B cell (primary cell): Measurements from ENCODE around the gene PLCB4. TPM values are rescaled to one million over a fixed set of nuclear protein-coding genes. Genes with fewer than 3 reads are reported as not detected.

Experiments
- ATAC-seq: fragments of 200-7000 bp; cut with Tn5 transposase; one replicate; pipeline ENCODE4 v1.10.0; 2021; ENCODE audit warnings: low read depth, mild to moderate bottlenecking, moderate number of reproducible peaks, moderate library complexity
- CTCF ChIA-PET: fragments of 350-600 bp; sonication (Branson Sonifier 250); formaldehyde crosslinking; loops from one replicate; lab custom pipeline; 2021; ENCODE audit warnings: antibody characterized with exemption, inconsistent platforms; lab: Charles Lee
- POLR2A ChIA-PET: fragments of 350-600 bp; sonication (Branson Sonifier 250); formaldehyde crosslinking; loops from one replicate; lab custom pipeline; 2021; ENCODE audit warnings: antibody characterized with exemption; lab: Charles Lee
- DNase-seq: peaks from one replicate; pipeline ENCODE4 v3.0.0; 2013
- H2AFZ ChIP-seq: 2 replicates; pipeline ENCODE4 v1.6.1; 2012; ENCODE audit warnings: mild to moderate bottlenecking, low read depth, low read length; ENCODE audit not compliant: insufficient read depth, poor library complexity, severe bottlenecking
- H3K27ac ChIP-seq, 2 donors: 1 replicate in 1 of 2; 2 replicates in 1 of 2; pipeline ENCODE4 v1.5.1; 2012 to 2013; ENCODE audit warnings: low read length in 2 of 2, mild to moderate bottlenecking in 2 of 2, moderate library complexity in 1 of 2
- H3K27me3 ChIP-seq, 4 experiments: fragments of 200-600 bp in 1 of 4; sonication (generic) in 1 of 4; replicated peaks in 1 of 4; 1 replicate in 2 of 4; 2 replicates in 2 of 4; pipeline versions ENCODE4 v1.6.1 to v1.7.0; 2013 to 2016; ENCODE audit warnings: low read length in 3 of 4, mild to moderate bottlenecking in 2 of 4, mixed read lengths in 1 of 4, moderate library complexity in 1 of 4; ENCODE audit not compliant: insufficient read depth in 4 of 4, control insufficient read depth in 3 of 4; ENCODE audit errors: control extremely low read depth in 1 of 4
- H3K36me3 ChIP-seq, 2 experiments: replicated peaks in 1 of 2; 1 replicate in 1 of 2; 2 replicates in 1 of 2; pipeline versions ENCODE4 v1.6.1 to v1.7.1; 2013; ENCODE audit warnings: low read length in 1 of 2; ENCODE audit not compliant: insufficient read depth in 2 of 2, control insufficient read depth in 1 of 2; ENCODE audit errors: control extremely low read depth in 1 of 2, extremely low read depth in 1 of 2
- H3K4me1 ChIP-seq, 2 donors: fragments of 200-600 bp in 1 of 2; sonication (generic) in 1 of 2; 1 replicate in 1 of 2; 2 replicates in 1 of 2; pipeline versions ENCODE4 v1.5.1 to v1.6.1; 2013 to 2017; ENCODE audit warnings: low read length in 2 of 2; ENCODE audit not compliant: control insufficient read depth in 2 of 2, insufficient read depth in 2 of 2
- H3K4me2 ChIP-seq: replicated peaks from 2 replicates; pipeline ENCODE3; 2012; ENCODE audit warnings: mild to moderate bottlenecking, low read depth, low read length; ENCODE audit not compliant: poor library complexity, severe bottlenecking
- H3K4me3 ChIP-seq, 5 experiments: fragments of 200-600 bp in 1 of 5; sonication (generic) in 1 of 5; 1 replicate in 3 of 5; 2 replicates in 2 of 5; pipeline versions ENCODE4 v1.5.1 to v1.7.0; 2011 to 2016; ENCODE audit warnings: low read length in 4 of 5, mild to moderate bottlenecking in 4 of 5, low read depth in 2 of 5, control low read depth in 1 of 5, moderate library complexity in 1 of 5; ENCODE audit not compliant: insufficient read depth in 1 of 5; ENCODE audit errors: control extremely low read depth in 1 of 5, extremely low read depth in 1 of 5
- H3K79me2 ChIP-seq: fragments of 200-600 bp; sonication (generic); one replicate; pipeline ENCODE4 v1.6.0; 2016; ENCODE audit warnings: low read length; ENCODE audit not compliant: control insufficient read depth, insufficient read depth
- H3K9ac ChIP-seq: fragments of 200-600 bp; sonication (generic); 2 replicates; pipeline ENCODE4 v1.6.1; 2017; ENCODE audit warnings: mild to moderate bottlenecking, low read length, moderate library complexity
- H3K9me3 ChIP-seq, 3 donors: one replicate each; pipeline versions ENCODE4 v1.6.1 to v1.7.1; 2013; ENCODE audit warnings: low read length in 2 of 3; ENCODE audit not compliant: control insufficient read depth in 2 of 3, insufficient read depth in 1 of 3; ENCODE audit errors: control extremely low read depth in 1 of 3
- H4K20me1 ChIP-seq: 2 replicates; pipeline ENCODE4 v1.6.0; 2012; ENCODE audit warnings: mild to moderate bottlenecking, low read length; ENCODE audit not compliant: insufficient read depth, control insufficient read depth, poor library complexity, severe bottlenecking
- H3K27ac Mint-ChIP-seq: one replicate; pipeline ENCODE4 v1.8.0; 2021; ENCODE audit warnings: mixed read lengths
- H3K27me3 Mint-ChIP-seq: one replicate; pipeline ENCODE4 v1.8.0; 2021; ENCODE audit warnings: mixed read lengths
- H3K4me1 Mint-ChIP-seq: one replicate; pipeline ENCODE4 v1.8.0; 2021; ENCODE audit warnings: mixed read lengths
- H3K4me3 Mint-ChIP-seq: one replicate; pipeline ENCODE4 v1.8.0; 2021; ENCODE audit warnings: mixed read lengths
- H3K9me3 Mint-ChIP-seq: one replicate; pipeline ENCODE4 v1.8.0; 2022; ENCODE audit warnings: mixed read lengths; ENCODE audit not compliant: insufficient read depth
- EZH2 ChIP-seq: IDR thresholded peaks from 2 replicates; pipeline ENCODE4 v1.6.1; 2012; ENCODE audit warnings: borderline replicate concordance, low read depth, mild to moderate bottlenecking, moderate library complexity, low read length; ENCODE audit not compliant: insufficient read depth, poor library complexity, severe bottlenecking
- WGBS: methylation state at CpG from one replicate; pipeline ENCODE4 v1.1.5; 2013; ENCODE audit warnings: missing lambda C conversion rate; ENCODE audit not compliant: insufficient coverage; 5-methylcytosine and 5-hydroxymethylcytosine counted together
- intact Hi-C: fragments of 100-400 bp; cut with micrococcal nuclease; formaldehyde crosslinking; loops from one replicate; pipeline ENCODE4 v1.10.0; 2022
- polyA plus RNA-seq: library from polyadenylated mRNA; depleted of rRNA; stranded (reverse); fragments of >200 nt; gene quantifications from 2 replicates; pipeline ENCODE4 v1.2.3, GENCODE V29; 2012
- total RNA-seq, 2 donors: library from RNA; stranded (reverse); fragments of 120-200 nt in 1 of 2; gene quantifications; 1 replicate in 1 of 2; 2 replicates in 1 of 2; pipeline versions ENCODE4 v1.2.3 to v1.2.4, GENCODE V29; 2013 to 2022
- TF ChIP-seq, protein P1 (sequence below): fragments of 200-600 bp; IDR thresholded peaks from one replicate; pipeline ENCODE4 v1.8.0; 2022; ENCODE audit warnings: antibody characterized with exemption, mild to moderate bottlenecking

The PLCB4 gene
- total and polyA plus RNA-seq, 2 donors (not counting 1 experiment from before 2014, with no cell fraction given): not detected

GRCh38 chr20:9243986-9244385 lies 175.1 kb downstream of the PLCB4 start:
- CTCF ChIA-PET: no interaction called here
- H4K20me1 ChIP-seq: no peaks in the 10 kb centered on the region
- intact Hi-C loops: no loop called here
- no peaks in the 10 kb centered on the region for H3K4me1 ChIP-seq
- ATAC-seq: no peak
- H3K4me1 Mint-ChIP-seq: no peaks in the 10 kb centered on the region
- DNase-seq: no peak
- no peaks in the 10 kb centered on the region for H3K9me3 ChIP-seq
- no peak overlapping the region for H3K4me3 Mint-ChIP-seq
- H3K79me2 ChIP-seq: no peaks in the 10 kb centered on the region
- no peak overlapping the region for H3K27ac Mint-ChIP-seq
- no peak overlapping the region for H3K4me2 ChIP-seq
- WGBS: no CpG with 5 or more reads among the region's 1 CpG
- H3K4me3 ChIP-seq: no peak overlapping the region
- no peaks in the 10 kb centered on the region for H3K36me3 ChIP-seq
- POLR2A ChIA-PET: no interaction called here
- no peaks in the 10 kb centered on the region for H3K9me3 Mint-ChIP-seq
- no peak overlapping the region for H3K9ac ChIP-seq
- H2AFZ ChIP-seq: no peak overlapping the region
- no peak overlapping the region for H3K27ac ChIP-seq
- no peaks in the 10 kb centered on the region for H3K27me3 Mint-ChIP-seq
- H3K27me3 ChIP-seq: no peaks in the 10 kb centered on the region
- TF ChIP-seq EZH2: no peak
- TF ChIP-seq, protein P1, sequence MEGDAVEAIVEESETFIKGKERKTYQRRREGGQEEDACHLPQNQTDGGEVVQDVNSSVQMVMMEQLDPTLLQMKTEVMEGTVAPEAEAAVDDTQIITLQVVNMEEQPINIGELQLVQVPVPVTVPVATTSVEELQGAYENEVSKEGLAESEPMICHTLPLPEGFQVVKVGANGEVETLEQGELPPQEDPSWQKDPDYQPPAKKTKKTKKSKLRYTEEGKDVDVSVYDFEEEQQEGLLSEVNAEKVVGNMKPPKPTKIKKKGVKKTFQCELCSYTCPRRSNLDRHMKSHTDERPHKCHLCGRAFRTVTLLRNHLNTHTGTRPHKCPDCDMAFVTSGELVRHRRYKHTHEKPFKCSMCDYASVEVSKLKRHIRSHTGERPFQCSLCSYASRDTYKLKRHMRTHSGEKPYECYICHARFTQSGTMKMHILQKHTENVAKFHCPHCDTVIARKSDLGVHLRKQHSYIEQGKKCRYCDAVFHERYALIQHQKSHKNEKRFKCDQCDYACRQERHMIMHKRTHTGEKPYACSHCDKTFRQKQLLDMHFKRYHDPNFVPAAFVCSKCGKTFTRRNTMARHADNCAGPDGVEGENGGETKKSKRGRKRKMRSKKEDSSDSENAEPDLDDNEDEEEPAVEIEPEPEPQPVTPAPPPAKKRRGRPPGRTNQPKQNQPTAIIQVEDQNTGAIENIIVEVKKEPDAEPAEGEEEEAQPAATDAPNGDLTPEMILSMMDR: no peak

- DNase-seq (no peak), ATAC-seq (no peak)
- H4K20me1 ChIP-seq: no peaks in the 10 kb centered on the region
- no peaks in the 10 kb centered on the region for H3K9me3 ChIP-seq
- H3K79me2 ChIP-seq: no peaks in the 10 kb centered on the region
- H3K4me2 ChIP-seq: no peak overlapping the region
- H3K4me3 Mint-ChIP-seq: no peak overlapping the region
- H3K27ac Mint-ChIP-seq: no peak overlapping the region
- no peak overlapping the region for H2AFZ ChIP-seq
- ChIA-PET CTCF (no interaction called here), POLR2A (no interaction called here)
- H3K9me3 Mint-ChIP-seq: no peaks in the 10 kb centered on the region
- no peaks in the 10 kb centered on the region for H3K36me3 ChIP-seq
- no peaks in the 10 kb centered on the region for H3K4me1 ChIP-seq
- H3K27me3 ChIP-seq: no peaks in the 10 kb centered on the region
- WGBS: 80% methylated on average over 2 of the region's 2 CpGs
- TF ChIP-seq EZH2: no peak
- H3K27ac ChIP-seq: no peak overlapping the region
- no peak overlapping the region for H3K4me3 ChIP-seq
- H3K4me1 Mint-ChIP-seq: no peaks in the 10 kb centered on the region
- H3K9ac ChIP-seq: no peak overlapping the region
- intact Hi-C loops: no loop called here
- H3K27me3 Mint-ChIP-seq: no peaks in the 10 kb centered on the region
These were observed 175.9 kb downstream of the PLCB4 start for GRCh38 chr20:9244811-9245210.
